Ramos (cell line): ENCODE results near the gene KRT15.

ENCODE experiments used
- in situ Hi-C: fragments of 300-500 bp; cut with MboI; formaldehyde crosslinking; loops from one replicate; pipeline ENCODE4 v1.14.3; 2022; ENCODE audit warnings: low sequenced_read_pairs; ENCODE audit not compliant: unreplicated experiment

KRT15 gene

DNA sequence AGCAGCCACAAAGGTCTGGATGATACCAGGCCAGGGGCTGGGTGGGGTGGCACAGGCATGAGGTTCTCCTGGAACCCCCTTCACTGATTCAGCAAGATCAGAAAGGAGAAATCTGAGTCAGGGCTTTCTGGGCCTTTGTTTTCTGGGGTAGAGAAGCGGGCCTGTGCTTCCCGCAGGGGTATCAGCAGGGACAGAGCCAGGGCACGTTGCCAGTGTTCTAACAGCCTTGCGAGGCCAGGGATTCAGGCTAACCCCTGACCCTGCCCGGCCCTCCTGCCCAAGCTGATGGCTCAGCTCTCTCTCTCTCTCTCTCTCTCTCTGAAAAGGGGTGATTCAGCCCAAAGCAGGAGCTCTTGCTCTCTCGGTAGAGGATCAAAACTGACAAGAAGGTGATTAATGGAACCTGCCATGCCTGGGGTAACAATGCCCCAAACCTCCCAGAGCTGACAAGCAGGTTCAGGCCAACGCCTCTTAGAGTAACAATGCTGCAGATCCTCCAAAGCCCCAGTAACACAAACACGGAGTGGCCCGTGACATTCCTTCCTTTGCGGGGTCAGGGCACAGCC is 11.3 kb downstream of the KRT15 start:
- in situ Hi-C loops: no loop called here

DNA sequence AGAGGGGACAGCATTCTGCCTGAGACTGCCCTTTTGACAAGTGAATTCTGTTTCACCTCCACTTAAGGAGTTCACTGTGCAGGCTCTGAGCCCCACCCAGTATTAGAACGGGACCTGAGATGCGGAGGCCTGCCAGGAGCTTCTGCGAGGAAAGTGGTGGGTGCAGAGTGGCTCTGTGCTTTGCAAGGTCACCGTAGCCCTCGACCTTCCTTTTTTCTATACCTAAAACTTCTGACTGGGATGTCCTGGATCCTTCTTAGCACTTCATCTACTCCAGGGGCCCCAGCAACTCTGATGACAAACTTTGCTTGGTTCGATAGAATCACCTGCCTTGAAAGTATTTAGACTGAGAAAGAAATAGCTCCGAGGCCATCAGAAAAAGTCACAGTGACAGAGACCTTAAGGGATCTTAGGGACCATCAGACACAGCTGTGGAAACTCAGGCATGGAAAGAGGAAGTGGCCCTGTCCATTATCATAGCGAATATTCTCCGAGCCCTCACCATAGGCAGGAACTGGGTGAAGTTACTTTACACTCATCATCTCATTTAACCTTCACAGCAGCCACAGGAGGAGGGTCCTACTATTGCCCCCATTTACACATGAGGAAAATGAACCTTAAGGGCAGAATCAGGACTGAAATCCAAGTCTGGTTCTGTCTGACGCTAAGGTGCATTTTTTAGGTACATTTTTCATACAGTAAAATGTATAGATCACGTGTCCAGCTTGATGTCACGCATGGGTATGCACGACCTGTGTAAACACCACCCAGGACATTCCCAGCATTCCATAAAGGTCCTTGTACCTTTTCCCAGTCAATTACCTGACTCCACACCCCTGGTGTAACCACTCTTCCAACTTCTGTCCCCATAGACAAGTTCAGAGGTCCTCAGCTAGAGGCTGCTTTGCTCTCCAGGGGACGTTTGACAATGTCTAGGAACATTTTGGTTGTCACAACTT is 12.6 kb downstream of the KRT15 start:
- in situ Hi-C loops: no loop called here

DNA sequence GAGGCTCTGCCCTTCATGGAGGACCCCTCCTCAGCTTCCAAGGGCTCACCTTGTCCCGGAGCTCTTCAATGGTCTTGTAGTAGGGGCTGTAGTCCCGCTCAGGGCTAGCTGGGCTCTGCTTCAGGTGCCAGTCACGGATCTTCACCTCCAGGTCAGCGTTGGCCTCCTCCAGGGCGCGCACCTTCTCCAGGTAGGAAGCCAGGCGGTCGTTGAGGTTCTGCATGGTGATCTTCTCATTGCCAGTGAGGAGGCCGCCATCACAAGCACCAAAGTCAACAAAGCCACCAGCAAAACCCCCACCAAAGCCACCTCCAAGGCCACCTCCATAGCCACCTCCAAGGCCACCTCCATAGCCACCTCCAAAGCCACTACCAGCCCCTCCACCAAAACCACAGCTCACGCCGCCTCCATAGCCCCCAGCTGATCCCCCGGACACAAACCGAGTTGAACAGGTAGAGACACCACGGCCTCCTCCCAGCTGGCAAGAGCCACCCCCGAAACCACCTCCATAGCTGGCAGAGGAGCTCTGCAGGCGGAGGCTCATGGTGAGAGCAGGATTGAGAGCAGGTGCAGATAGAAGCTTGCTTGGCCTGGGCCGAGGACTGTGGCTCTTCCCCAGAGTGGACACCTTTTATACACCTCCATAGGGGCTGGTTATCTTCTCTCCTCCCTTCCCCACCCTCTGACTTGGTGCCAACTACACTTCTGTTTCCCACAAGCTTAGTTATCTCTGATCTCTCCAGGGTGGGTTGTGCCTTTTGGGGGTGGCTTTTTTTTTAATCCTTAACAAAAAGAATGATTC is 13.5 kb downstream of the KRT15 start, which contains the start of gene KRT13:
Gene KRT13 (minus strand): TSS at position 606 of the 802 bp plus-strand sequence. CDS start 62 bp downstream, at position 544.
- in situ Hi-C loops: no loop called here

DNA sequence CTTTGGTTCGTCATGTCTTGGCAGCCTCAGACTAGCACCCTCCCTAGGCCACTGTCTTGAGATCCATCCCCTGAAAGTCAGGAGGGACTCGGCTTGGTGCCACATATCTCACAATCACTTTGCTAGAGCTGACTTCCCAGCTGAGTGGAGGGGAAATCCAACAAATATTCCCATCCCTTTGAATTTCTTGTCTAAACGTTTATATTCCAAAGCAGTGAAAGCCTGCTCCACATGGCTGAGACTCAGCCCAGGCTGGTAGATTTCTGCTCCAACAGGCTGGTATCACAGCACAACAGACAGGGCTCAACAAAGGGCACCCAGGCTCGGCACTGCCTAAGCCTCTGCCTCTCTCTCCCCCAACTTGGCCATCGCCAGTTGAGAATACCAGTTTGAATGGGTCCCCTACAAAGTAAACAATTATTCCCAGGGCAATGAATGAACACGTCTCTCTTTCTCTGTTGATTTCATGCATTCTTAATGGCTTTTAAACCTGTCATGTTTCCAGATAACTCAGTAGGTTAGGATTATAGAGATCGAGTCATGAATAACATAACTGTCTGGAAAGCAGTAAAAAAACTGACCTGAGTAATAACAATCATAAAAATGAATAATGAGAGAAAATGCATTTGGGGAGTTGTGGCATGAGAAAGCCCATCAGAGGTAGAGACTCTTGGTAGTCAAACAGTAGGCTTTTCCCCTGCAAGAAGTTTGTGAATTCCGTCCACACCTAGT is 14.3 kb downstream of the KRT15 start:
- in situ Hi-C loops: no loop called here

DNA sequence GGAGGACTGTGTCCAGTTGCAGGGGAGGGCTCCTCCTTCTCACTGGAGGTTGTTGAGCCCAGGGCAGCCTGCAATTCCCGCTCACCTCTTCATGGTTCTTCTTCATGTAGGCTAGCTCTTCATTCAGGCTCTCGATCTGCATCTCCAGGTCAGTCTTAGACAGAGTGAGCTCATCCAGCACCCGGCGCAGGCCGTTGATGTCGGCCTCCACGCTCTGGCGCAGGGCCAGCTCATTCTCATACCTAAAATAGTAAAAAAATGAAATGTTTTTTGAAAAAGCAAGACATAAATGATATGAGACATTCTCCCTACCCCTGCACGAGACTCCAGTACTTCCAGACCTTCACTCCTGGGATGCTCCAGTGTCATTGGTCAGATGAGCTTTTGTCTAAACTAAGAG is 15.5 kb downstream of the KRT15 start:
- in situ Hi-C loops: no loop called here

DNA sequence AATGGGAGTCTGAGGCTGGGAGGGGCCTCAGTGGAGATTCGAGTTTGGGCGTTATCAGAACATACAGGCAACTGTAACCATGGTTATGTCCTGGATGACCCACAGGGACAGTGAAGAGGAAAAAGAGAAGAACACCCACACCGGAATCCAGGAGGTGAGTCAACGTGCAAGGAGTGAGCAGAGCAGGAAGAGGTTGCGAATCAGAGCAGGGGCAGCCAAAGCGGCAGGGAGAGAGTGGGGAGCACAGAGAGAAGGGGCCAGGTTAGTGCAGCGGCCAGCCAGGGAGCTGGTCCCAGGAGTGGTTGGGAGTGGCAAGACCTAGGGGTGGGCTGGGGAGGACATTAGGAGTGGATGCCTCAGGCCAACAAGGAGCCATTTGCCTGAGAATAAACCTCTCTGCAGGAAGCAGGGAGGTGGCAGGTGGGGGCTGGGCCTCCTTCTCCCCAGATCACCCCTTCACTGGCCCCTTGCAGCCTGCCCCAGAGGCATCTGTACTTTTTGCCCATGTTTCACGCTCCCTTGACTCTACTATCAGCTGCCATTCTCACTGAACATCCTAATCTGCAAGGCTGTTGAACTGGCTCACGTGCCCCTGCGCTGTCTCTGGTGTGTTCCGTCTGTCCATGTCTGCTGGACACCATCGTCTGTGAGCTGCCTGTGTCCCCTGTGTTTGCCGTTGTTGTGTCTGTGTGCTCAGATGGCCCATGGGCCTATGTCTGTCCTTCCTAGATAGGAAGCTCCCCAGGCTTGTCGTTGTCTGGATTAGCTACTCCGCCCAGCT is 18.4 kb downstream of the KRT15 start:
- in situ Hi-C loops: no loop called here

DNA sequence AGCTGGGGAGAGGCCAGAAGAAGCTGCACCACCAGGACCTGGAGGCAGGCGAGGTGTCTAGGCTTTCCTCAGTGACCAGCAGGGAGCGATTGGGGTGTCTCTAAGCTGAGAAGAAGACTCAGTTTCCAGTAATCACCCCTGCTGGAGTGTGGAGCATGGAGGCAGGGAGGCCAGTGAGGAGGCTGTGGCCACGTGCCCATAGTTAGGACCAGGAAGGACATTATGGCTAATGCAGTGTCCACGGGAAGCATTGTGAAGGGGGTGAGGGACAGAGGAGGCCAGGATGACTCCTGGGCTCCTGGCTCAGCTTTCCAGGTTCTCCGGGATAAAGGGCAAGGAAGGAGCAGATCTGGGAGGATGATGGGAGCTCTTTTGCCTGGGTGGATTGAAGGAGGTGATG is 19.0 kb downstream of the KRT15 start:
- in situ Hi-C loops: no loop called here

DNA sequence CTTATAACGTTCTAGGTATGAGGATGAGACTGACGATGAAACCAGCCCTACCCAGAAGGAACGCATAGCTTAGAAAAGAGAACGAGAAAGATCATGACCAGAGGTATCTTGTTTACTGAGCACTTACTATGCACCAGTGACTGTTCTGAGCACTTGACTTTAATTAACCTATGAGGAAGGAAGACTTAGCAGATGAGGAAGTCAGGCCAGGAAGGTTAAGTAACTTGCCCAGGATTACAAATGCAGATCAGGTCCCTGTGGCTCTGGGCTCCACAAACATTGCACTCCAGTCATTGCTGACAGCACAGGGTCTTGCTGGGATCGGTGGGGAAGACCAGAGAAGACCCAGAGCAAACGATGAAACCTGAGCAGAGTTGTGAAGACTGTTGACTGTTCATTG is 20.4 kb downstream of the KRT15 start:
- in situ Hi-C loops: no loop called here

DNA sequence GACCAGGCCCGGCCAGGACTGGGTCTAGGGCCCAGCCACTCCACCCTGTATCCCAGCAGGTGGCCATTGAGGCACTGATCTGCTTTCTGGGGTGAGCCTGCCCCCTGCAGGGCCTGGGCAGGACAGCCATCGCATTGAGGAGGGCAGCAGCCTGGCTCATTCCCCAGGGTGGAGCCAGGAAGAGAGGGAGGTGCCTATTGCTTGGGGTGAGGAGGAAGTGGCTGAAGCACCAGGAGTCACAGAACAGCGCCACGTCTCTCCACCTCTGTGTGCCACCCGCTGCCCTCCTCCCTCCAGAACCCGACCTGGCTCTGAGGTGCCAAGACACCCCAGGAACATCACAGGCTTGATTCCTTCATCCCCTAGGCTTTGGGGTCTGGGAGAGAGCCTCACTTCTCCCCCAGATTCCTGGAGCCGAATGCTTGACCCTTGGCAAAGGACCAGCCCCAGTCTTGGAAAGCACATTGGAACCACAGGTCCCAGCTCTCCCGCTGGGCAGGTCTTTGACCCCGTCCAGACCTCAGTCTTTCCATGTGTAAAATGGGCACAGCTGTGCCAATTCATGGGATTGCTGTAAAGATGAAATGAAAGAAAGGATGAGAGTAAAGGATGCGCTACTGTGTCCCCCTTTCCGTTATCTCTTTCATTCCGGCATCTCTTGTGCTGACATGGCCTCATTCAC is 21.7 kb downstream of the KRT15 start:
- in situ Hi-C loops: no loop called here

DNA sequence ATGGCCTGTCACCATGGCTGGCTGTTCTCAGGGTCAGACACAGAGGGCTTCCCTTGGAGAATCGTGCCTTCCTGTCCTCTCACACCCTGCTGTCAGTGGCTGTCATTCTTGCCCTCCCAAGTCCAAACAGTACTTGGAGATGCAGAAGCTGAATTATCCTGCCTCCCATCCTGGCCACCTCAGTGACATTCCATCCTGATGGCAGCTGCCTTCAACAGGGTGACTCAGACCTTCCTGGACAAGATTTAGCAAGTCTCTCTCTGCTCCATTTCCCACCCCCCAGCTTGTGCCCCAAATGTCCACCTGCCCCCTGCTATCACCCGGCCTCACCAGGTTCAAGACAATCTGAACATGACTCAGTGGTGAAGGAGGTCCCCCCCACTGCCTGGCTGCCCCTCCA is 24.2 kb downstream of the KRT15 start:
- in situ Hi-C loops: no loop called here

DNA sequence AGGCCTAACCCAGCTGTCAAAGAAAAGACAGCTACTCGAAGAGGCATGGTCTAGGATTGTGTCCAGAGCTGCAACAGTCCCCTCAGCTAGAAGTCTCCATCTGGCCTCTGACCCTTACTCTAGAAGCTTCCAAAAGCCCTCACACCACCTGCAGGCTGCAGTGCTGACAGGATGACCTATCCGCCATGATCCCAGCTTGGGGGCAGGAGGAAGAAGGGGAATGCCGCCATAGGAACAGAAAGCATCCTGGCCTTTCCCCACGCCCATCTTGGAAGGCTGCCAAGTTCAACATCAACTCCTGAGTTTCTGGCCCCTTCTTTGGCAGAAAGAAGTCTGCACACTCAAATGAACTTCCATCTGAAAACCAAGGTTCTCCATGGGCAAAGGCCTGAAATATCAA is 25.9 kb downstream of the KRT15 start:
- in situ Hi-C loops: no loop called here

DNA sequence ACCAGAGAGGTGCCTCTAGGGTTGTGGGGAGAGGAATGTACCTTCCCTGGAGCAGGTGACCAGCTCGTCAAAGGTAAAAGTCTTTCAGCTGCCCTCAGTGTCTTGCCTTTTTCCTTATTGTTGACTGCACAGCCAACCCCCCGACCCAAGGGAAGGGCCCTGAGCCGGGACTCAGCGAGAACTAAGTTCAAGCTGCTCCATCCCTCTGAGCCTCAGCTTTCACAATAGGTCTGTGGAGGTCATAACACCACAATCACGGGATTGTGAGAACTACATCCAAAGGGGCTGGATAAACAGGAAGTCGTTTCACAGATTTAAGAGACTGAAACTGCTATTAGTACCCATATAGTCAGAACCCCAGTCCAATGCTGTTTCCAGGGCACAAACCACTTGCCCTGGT is 26.3 kb downstream of the KRT15 start:
- in situ Hi-C loops: no loop called here

DNA sequence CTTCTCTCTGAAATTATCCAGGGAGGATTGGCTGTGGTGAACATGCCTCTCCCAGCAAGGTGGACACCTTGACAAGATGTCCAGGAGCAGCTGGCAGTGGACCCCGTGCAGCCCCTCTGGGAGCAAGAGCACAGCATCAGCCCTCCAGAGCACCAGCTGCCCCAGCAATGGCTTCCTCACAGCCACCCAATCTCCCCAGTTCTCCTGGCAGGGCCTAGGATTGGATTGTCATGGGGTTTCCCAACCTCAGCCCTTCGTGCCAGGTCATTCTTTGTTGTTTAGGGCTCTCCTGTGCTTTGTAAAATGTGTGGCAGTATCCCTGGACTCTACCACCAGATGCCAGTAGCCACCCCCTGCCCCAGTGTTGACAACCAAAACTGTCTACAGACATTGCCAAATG is 27.2 kb downstream of the KRT15 start:
- in situ Hi-C loops: no loop called here

DNA sequence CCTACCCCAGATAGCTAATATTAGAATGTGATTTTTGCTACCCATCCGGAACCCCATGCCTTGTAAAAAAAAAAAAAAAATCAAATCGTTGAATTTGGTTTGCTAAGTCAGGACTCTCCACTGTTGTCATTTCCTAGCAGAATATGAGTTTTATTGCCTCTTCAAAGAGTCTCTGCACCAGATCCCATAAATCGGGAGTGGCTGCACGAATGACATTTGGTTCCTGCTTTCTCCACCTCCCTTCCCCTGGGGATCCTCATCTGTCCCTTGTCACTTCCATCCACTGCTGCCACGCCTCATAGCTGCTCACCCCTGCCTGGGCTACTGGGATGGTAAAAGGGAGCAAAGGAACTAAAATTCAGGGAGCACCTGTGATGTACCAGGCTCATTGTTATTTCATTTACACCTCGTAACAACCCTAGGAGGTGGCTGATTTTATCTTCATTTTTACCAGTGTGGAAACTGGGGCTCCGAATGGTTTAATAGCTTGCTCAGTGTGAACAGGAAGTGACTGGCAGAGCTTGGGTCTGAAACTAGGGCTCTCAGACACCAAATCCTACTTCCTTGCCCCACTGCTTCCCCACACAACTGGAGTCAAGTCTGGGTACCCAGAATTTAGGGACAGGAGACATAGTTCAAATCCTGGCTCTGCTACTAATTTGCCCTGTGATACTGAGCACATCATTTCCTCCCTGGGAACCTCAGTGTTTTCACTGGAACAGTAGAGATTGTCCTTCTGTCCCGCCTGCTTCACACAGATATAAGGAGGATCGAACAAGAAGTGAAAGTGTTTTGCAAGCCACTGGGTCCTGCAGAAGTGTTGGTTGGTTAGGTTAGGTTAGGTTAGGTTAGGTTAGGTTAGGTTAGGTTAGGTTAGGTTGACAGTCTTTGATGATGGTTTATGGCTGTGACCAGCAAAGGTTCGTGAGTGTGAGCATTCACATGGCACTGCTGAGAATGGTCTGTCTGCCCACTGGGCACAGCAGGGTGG is 28.4 kb downstream of the KRT15 start:
- in situ Hi-C loops: no loop called here

DNA sequence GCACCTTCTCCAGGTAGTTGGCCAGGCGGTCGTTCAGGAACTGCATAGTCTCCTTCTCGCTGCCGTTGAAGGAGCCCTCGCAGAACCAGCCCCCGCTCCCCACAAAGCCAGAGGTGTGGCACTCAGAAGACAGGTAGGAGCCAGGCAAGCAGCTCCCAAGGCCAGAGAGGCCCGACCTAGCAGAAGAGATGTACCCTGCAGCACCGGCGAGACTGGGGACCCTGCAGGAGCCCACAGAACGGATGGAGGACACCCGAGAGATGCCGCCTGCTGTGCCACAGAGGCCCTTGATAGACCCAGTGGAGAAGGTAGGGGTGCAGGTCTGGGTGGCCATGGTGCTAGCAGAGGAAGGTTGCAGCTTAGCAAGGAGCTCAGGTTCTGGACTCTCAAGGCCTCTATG is 29.2 kb downstream of the KRT15 start, which contains the start of gene KRT36:
Gene KRT36 (minus strand): TSS at position 380 of the 400 bp plus-strand sequence. CDS start 46 bp downstream, at position 334.
- in situ Hi-C loops: no loop called here

DNA sequence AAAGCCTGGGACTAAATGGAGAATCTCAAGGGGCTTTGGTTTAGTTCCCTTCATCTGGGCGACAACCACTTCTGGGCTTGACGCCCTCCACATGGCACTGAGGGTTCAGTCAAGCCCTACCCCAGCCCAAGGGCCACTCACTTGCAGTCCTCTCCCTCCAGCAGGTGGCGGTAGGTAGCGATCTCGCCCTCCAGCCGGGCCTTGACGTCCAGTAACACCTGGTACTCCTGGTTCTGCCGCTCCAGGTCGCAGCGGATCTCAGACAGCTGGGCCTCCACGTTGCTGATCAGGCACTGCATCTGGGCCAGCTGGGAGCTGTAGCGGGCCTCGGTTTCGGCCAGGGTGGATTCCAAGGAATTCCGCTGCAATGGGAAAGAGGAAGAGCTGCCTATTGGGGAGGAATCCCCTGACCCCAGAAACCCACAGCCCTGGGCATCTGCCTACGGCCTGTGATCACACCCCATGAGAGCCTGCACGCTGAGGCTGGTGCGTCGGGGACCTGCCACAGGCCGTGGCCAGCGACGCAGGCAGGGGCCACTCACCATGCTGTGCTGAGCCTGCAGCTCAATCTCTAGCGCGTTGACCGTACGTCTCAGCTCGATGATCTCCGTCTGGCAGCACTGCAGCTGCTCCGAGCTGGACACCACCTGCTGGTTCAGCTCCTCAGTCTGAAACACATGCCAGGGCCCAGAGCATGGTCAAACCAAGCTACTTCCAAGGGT is 31.7 kb downstream of the KRT15 start:
- in situ Hi-C loops: no loop called here

DNA sequence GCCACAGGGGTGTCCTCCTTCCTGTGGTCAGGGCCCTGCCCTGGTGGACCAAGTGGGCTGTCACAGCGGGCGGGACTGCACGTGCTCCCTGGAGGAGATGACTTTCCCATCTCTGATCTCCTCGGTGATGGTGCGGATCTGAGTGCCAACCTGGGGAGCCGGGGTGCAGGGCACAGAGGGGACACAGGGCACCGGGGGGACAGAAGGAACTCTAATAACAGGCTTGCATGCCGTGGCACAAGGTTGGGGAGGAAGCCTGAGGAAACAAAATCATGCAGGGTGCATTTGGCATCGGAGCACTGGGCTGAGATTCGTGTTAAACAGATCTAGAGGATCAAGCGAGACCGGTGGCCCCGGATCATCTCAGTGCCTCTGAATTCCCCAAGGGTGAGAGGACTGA is 32.4 kb downstream of the KRT15 start:
- in situ Hi-C loops: no loop called here
